Measurements from ENCODE around the gene SVOP.

DNA sequence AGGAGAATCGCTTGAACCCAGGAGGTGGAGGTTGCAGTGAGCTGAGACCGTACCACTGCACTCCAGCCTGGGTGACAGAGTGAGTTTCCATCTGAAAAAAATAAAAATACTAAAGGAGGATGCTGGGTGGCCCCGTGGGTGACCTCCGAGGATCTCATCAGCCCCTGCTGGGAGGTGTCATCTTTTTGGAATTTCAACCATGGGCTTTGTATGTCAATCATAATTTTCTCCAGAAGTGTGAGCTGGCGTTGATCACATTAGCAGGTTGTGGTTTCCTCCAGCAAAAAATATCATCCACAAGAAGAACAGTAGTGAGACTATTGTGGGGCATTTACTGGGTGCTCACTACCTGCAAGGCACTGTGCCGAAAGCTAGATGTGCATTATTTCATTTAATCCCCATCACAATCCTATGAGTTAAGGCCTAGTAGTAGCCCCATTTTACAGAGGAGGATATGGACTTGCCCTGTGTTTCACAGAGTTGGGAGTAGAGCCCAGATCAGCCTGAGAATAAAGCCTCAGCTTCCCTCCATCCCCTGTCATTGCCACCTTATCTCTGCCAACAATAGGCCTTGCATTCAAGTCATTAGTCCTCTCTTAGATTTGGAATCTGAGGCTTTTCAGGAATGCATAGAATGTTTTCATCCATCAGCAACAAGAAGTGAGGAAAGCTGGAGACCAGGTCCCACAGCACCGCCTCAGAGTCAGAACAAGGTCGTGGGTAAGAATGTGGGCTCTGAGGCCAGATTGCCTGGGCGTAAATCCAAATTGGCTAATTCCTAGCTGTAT, 39.8 kb downstream of the SVOP start:
- TF ChIP-seq, protein P1, sequence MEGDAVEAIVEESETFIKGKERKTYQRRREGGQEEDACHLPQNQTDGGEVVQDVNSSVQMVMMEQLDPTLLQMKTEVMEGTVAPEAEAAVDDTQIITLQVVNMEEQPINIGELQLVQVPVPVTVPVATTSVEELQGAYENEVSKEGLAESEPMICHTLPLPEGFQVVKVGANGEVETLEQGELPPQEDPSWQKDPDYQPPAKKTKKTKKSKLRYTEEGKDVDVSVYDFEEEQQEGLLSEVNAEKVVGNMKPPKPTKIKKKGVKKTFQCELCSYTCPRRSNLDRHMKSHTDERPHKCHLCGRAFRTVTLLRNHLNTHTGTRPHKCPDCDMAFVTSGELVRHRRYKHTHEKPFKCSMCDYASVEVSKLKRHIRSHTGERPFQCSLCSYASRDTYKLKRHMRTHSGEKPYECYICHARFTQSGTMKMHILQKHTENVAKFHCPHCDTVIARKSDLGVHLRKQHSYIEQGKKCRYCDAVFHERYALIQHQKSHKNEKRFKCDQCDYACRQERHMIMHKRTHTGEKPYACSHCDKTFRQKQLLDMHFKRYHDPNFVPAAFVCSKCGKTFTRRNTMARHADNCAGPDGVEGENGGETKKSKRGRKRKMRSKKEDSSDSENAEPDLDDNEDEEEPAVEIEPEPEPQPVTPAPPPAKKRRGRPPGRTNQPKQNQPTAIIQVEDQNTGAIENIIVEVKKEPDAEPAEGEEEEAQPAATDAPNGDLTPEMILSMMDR (IDR thresholded peaks at IDR 0.05; ENCODE audit: insufficient read depth, low read length, poor library complexity, severe bottlenecking), result no peak
- no peak for TF ChIP-seq EZH2phosphoT487 (conservative IDR thresholded peaks at IDR 0.05; ENCODE audit: low read length)

All from SU-DHL-6 (cell line).